ENCODE measurements around the gene RFT1. TPM values are rescaled to one million over a fixed set of nuclear protein-coding genes. Genes with fewer than 3 reads are reported as not detected.
"Not testable (repeated sequence)": the region's sequence is repeated elsewhere in the genome, so short reads cannot be mapped to it uniquely, and the experiment has no call there.

RFT1 gene
- total RNA-seq, 2 experiments from 2014 or later, result 49.3 to 50.7 TPM

DNA sequence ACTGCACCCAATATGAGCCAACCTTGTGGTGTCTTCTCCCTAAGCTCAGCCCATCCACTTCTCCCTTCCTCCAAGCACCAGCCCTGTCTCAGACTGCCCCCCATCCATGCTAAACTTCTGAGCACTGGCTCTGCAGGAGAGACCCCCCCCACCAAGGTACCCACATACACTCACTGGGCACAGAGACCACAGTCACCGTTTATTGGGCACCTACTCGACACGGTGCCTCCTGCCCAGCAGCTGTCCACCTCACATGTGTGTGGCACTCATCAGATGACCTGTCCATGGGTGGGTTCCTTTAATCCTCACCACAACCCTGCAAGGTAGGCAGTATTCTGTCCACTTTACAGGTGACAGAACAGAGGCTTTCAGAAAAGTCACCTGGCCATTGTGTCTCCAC lies 62.1 kb downstream of the RFT1 start:
- DNase-seq, result no peak
- Mint-ChIP-seq H3K4me1 (peaks cover 9% of the 10 kb centered on the region), H3K4me3 (no peak overlapping the region), H3K27me3 (no peaks in the 10 kb centered on the region), H3K9me3 (no peaks in the 10 kb centered on the region), H3K36me3 (no peaks in the 10 kb centered on the region), H3K27ac (no peak overlapping the region)

DNA sequence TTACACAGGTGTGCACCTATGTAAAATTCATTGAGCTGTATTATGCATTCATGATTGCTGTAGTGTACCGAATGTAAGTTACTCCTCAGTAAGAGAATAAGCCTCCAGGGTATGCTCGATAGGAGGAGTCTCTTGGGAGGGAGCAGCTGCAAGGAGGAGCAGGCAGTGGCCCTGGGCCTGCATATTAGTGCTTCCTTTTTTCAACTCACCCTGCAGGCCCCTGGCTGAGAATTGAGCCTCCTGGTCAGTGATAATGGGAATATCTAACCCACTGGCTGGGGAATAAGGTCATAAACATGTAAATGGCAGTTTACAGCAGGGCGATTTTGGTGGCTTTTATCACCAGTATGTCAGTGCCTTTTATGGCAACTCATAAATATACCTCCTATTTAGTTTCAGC lies 62.7 kb downstream of the RFT1 start:
- no peaks in the 10 kb centered on the region for H3K9me3 Mint-ChIP-seq
- H3K36me3 Mint-ChIP-seq, result no peaks in the 10 kb centered on the region
- no peak for DNase-seq
- peaks cover 4% of the 10 kb centered on the region for H3K4me1 Mint-ChIP-seq
- peaks cover 4% of the 10 kb centered on the region for H3K27me3 Mint-ChIP-seq
- H3K27ac Mint-ChIP-seq, result no peak overlapping the region
- H3K4me3 Mint-ChIP-seq, result no peak overlapping the region

DNA sequence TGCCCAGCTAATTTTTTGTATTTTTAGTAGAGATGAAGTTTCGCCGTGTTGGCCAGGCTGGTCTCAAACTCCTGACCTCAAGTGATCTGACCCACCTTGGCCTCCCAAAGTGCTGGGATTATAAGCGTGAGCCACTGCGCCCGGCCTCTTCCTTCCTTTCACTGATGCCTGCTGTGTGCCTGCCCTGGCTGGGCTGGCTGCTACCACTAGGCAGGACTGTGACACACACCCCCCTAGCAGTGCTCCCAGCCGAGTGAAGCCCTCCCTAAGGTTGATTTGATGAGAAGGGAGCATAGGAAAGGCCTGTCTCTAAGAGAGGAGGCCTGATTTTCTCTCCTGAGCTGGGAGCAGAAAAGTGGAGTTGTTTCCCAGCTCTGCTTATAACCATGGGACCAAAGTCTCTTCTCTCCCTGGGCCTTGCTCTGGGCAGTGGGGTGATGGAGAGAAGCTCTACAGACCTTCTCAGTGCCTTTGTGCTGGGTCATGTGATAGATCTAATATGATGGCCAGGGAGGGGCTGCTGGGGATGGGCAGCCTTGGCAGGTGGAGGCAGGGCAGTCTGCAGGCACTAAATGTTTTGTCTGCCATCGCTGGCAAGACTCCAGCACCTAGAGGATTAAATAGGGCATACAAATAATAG lies 64.3 kb downstream of the RFT1 start:
- no peak for DNase-seq
- Mint-ChIP-seq H3K4me3 (no peak overlapping the region), H3K36me3 (no peaks in the 10 kb centered on the region), H3K27ac (peak overlapping the region; percentile 29), H3K4me1 (no peaks in the 10 kb centered on the region), H3K9me3 (no peaks in the 10 kb centered on the region), H3K27me3 (peaks cover 6% of the 10 kb centered on the region)

DNA sequence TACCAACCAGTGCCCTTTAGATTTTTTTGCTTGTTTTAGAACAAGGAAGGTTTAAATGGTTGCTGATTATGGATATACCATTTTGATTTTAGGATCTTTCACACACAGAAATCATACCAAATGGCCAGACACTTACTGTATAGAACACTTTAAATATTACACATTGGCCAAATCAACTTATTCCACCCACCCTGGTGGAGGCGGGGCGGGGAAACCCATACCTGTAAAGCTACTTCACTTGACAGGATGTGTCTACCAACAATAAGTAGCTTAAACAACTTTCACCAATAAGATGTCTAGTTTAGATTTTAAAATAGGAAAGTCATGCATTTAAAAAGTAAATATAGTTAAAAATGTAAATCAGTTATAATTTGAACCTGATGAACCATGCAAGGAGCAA lies 67.3 kb downstream of the RFT1 start:
- Mint-ChIP-seq H3K27me3 (peaks cover 6% of the 10 kb centered on the region), H3K9me3 (no peaks in the 10 kb centered on the region), H3K4me3 (no peak overlapping the region), H3K4me1 (no peaks in the 10 kb centered on the region), H3K36me3 (no peaks in the 10 kb centered on the region), H3K27ac (no peak overlapping the region)
- no peak for DNase-seq

DNA sequence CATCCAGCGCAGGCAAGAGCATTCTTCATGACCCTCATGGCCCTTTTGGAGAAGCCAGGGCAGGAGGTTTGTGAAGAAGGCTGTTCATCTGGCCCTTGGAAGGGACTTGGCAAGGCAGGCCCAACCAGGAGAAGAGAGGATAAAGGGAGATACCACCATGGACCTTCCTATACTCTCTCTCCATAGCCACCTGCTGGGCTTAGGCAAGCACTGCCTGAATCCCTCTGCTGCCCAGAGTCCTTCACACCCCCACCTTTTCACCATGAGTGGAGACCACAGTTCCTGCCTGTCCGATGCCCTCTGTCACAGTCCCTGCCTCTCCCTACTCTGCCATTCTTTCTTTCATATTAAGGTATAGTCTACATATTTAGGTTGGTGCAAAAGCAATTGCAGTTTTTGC lies 73.8 kb downstream of the RFT1 start:
- no peaks in the 10 kb centered on the region for H3K9me3 Mint-ChIP-seq
- H3K4me1 Mint-ChIP-seq, result no peaks in the 10 kb centered on the region
- no peak for DNase-seq
- H3K36me3 Mint-ChIP-seq, result no peaks in the 10 kb centered on the region
- H3K4me3 Mint-ChIP-seq, result no peak overlapping the region
- no peaks in the 10 kb centered on the region for H3K27me3 Mint-ChIP-seq
- H3K27ac Mint-ChIP-seq, result no peak overlapping the region

DNA sequence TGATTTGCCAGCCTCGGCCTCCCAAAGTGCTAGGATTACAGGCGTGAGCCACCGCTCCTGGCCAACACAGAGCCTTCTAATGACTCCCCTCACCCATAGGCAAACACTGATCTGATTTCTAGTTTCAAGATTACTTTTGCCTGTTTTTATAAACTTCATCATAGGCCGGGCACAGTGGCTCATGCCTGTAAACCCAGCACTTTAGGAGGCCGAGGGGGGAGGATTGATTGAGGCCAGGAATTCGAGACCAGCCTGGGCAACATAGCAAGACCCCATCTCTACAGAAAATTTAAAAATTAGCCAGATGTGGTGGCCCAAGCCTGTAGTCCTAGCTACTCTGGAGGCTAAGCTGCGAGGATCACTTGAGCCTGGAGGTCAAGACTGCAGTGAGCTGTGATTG lies 76.0 kb downstream of the RFT1 start:
- not testable (repeated sequence) for H3K9me3 Mint-ChIP-seq, H3K4me3 Mint-ChIP-seq, H3K27me3 Mint-ChIP-seq, H3K4me1 Mint-ChIP-seq, H3K36me3 Mint-ChIP-seq, DNase-seq, H3K27ac Mint-ChIP-seq

DNA sequence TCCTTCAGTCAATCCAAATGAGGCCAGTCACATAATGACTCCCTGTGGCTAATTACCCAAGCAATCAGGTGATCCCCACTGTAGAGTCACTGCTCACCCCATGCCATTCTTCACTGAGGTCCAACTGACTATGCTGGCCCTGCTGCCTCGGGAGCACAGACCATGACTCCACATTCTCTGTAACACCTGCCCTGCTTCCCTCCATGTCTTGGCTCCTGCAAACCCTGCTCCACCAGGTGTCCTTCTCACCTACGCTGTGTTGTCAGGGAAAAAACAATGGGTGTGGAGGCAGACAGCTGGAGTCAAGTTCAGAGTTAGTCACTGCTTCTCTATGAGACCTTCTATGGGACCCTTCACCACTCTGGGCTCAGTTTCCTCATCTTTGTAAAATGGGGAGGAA lies 78.3 kb downstream of the RFT1 start:
- Mint-ChIP-seq H3K9me3 (no peaks in the 10 kb centered on the region), H3K36me3 (no peaks in the 10 kb centered on the region), H3K27ac (no peak overlapping the region), H3K4me3 (no peak overlapping the region), H3K27me3 (no peaks in the 10 kb centered on the region), H3K4me1 (peaks cover 5% of the 10 kb centered on the region)
- DNase-seq, result no peak

DNA sequence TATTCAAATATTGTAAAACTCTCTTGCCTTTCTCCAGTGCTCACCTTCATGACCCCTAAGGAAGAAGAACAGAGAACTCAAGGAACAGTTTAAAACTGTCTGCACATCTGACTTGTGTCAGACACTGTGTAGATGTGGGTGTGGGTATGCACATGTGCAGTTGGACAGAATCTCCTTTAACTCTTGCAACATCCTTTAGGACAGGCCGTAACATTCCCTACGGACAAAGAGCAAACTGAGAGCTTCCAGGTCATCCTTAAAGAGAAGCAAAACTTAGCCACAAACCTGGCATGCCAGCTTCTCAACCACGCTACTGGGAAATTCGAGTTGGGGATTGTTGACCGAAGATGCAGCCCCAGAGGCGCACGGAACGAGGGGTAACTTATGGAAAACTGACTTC lies 80.2 kb downstream of the RFT1 start:
- Mint-ChIP-seq H3K4me1 (peaks cover 8% of the 10 kb centered on the region), H3K9me3 (no peaks in the 10 kb centered on the region), H3K36me3 (no peaks in the 10 kb centered on the region), H3K27me3 (no peaks in the 10 kb centered on the region), H3K27ac (no peak overlapping the region), H3K4me3 (no peak overlapping the region)
- no peak for DNase-seq

DNA sequence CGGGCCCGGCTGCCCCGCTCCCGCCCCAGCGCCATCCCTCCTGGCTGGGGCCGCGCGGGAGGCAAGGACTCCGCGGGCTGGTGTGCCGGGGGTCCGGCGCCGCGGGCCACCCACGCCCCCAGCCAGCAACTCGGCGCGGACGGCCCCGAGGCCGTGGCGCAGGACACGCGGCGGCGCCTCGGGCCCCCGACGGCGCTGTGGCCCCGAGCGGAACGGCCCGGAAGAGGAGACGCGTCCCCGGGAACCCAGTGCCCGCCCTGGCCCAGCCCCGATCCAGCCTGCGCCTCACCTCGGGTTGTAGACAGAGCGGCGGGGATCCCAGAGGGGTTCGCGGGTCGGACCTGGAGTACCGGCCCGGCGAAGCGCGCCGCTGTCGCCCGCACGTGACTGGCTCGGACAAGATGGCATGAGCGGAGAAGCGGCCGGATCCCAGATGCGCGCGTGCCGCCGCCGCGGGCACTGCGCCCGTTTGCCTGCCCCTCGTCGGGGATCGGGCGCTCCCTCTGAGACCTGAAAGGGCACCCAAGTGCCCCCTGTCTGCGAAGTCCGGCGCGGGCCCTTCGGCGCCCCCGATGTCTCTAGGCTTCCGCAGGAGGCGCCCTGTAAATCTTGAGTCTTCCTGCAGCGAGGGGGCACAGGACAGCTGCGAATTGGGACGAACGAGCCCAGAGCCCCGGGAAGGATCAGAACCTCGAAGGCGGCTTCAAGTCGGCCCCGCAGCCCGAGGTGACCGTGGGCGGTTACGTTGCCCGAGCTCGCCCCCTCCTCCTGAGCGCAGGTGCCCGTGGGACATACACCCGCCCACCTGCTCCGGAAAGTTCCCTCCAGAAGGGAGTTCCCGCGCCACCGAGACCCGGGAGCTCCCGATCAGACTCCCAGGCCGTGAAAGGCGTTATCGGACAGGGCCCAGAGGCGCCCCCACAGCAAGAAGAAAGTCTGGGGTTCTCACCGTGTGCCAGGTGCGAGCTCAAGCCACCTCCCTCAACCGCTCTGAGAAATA lies 83.8 kb downstream of the RFT1 start:
- Mint-ChIP-seq H3K36me3 (peaks cover 5% of the 10 kb centered on the region), H3K4me3 (peak overlapping the region; percentile 80), H3K4me1 (peaks cover 34% of the 10 kb centered on the region), H3K27me3 (no peaks in the 10 kb centered on the region), H3K9me3 (no peaks in the 10 kb centered on the region), H3K27ac (peak overlapping the region; percentile 69)
- peak; percentile 71 for DNase-seq

DNA sequence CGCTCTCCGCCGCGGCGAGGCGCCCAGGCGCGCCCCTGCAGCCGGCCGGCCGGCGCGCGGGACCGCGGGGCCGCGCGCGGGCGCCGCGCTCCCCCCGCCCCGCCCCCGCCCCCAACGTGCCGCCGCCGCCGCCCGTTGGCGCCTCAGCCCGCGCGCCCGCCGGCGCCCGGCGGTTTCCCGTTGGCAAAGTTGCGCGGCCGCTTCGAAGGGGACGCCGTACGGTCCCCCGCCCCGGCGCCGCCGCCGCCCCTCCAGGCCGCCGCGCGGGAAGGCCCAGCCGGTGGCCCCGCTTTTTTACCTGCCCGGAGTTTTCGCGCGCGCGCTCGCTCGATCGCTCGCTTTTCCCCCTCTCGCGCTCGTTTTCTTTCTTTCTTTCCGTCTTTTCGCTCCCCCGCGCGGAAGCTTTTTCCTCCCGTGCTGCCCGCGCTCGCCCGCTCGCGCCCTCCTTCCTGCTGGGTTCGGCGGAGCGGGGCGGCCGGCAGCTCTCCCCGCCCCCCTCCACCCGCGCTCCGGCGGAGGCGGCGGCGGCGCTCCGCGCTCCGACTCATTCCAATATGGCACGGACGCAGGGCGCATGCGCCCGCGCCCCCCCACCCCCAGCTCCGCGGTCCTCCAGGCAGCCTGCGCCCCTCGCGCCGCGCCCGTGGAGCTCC lies 84.6 kb downstream of the RFT1 start, which contains the start of gene SFMBT1:
Gene SFMBT1, minus strand, starts transcription at position 556 of the 653 bp plus-strand sequence. CDS start 76,945 bp downstream, outside the sequence.
- H3K4me3 Mint-ChIP-seq, result peak within 1 kb of the TSS; percentile 89
- H3K4me1 Mint-ChIP-seq, result peaks cover 39% of the 10 kb centered on the region
- no peaks in the 10 kb centered on the region for H3K9me3 Mint-ChIP-seq
- H3K27ac Mint-ChIP-seq, result peak within 1 kb of the TSS; percentile 91
- H3K27me3 Mint-ChIP-seq, result no peaks in the 10 kb centered on the region
- DNase-seq, result peak; percentile 71
- peaks cover 5% of the 10 kb centered on the region for H3K36me3 Mint-ChIP-seq

DNA sequence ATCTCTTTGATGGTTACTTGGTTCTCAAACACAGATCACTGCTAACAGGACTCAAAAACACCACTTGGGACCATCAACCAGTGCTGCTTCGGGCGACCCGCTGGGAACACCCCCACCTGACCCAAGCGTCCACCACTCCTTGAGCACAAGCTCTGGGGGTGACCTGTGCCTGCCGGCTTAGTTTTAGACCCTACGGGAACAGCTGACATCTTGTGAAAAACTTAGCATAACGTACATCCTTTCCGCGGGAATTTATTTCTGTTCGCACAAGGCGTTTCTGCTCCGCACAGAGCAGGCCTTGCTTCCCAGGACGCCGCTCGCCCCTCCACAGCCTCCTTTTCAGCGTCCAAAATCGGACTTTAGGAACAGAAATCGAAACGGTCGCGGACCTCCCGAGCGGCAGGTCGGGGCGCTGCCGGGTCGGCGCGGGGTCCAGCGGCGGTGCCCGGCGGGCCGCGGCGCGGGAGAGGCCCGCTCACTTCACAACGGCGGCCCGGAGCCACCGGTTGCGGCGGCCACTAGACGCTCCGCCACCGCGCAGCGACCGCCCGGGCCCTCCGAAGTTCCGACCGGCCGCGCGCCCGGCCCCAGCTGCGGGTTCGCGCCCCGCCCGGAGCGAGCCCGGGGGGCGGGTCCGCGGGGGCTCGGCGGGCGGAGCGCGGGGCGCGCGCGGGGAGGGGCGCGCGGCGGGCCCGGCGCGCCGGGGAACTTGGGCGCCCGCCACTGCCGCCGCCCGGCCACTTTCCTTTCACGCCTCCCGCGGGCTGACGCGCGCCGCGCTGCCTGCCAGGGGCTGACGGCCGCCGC lies 85.3 kb downstream of the RFT1 start:
- no peaks in the 10 kb centered on the region for H3K27me3 Mint-ChIP-seq
- peak; percentile 67 for DNase-seq
- peak overlapping the region; percentile 89 for H3K4me3 Mint-ChIP-seq
- no peaks in the 10 kb centered on the region for H3K9me3 Mint-ChIP-seq
- H3K27ac Mint-ChIP-seq, result peak overlapping the region; percentile 91
- H3K4me1 Mint-ChIP-seq, result peaks cover 44% of the 10 kb centered on the region
- peaks cover 5% of the 10 kb centered on the region for H3K36me3 Mint-ChIP-seq

DNA sequence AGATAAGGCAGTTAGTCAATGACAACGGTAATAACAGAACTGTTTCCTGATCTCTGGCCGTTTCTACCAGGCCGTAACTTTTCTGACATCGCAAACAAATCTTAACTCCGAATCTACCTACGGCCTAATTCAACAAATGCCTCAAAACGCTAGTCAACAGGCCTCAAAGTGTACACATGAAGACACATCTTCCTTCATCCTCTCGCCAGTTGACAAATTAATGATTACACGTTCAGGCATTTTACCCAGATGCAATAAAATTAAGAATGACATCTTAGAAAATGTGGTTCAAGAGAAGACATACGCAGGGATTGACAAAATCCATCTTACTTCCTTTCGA lies 85.9 kb downstream of the RFT1 start:
- no peak for DNase-seq
- Mint-ChIP-seq H3K27me3 (no peaks in the 10 kb centered on the region), H3K4me3 (peak overlapping the region; percentile 89), H3K9me3 (no peaks in the 10 kb centered on the region), H3K27ac (peak overlapping the region; percentile 91), H3K4me1 (peaks cover 45% of the 10 kb centered on the region), H3K36me3 (peaks cover 5% of the 10 kb centered on the region)

DNA sequence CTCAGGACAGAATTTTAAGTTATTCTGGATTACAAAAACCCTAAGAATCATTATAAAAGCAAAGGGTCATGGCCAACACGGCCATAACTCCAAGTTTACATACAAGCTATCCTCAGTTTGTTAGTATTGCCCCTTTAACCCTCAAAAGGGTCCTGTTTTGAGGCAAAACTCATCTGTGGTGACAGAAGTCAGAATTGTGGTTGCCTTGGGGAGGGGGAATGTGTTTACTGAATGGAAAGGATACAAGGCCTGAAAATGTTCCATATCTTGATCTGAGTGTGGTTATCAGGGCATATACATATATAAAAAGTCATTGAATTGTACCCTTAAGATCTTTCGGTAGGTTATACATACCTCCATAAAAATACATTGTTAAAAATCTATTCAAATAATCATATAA lies 86.5 kb downstream of the RFT1 start:
- peak; percentile 8 for DNase-seq
- peak overlapping the region; percentile 41 for H3K4me3 Mint-ChIP-seq
- peaks cover 8% of the 10 kb centered on the region for H3K36me3 Mint-ChIP-seq
- no peaks in the 10 kb centered on the region for H3K9me3 Mint-ChIP-seq
- H3K27ac Mint-ChIP-seq, result peak overlapping the region; percentile 43
- peaks cover 51% of the 10 kb centered on the region for H3K4me1 Mint-ChIP-seq
- H3K27me3 Mint-ChIP-seq, result no peaks in the 10 kb centered on the region

DNA sequence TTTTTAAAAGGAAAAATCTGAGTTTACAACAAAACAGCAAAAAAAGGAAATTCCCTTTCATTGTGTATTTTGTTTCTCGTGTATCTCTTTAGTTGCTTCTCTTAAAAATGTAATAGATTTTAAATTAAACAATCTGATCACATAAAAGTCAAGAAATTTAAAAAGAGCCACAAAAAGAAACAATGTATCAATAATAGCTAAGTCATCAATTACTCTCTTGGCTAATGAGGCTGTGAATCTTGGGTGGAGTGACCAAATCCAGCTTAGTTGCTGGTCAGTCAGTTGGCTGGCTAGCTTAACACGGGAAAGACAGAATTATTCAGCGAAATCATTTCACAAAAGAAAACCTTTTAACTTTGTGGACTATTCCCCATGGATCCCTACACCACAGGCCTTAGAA lies 87.6 kb downstream of the RFT1 start:
- no peak for DNase-seq
- H3K9me3 Mint-ChIP-seq, result no peaks in the 10 kb centered on the region
- no peaks in the 10 kb centered on the region for H3K27me3 Mint-ChIP-seq
- no peak overlapping the region for H3K4me3 Mint-ChIP-seq
- H3K4me1 Mint-ChIP-seq, result peaks cover 58% of the 10 kb centered on the region
- H3K27ac Mint-ChIP-seq, result no peak overlapping the region
- H3K36me3 Mint-ChIP-seq, result peaks cover 8% of the 10 kb centered on the region
